CD4-positive, alpha-beta T cell treated with Interleukin-4 for 1 hour (primary cell): ENCODE results near the gene MTA3.

Source experiments
- DNase-seq, 2 donors: peaks; one replicate each; pipeline ENCODE4 v3.0.0-alpha.2; 2020 to 2022

MTA3 gene

DNA sequence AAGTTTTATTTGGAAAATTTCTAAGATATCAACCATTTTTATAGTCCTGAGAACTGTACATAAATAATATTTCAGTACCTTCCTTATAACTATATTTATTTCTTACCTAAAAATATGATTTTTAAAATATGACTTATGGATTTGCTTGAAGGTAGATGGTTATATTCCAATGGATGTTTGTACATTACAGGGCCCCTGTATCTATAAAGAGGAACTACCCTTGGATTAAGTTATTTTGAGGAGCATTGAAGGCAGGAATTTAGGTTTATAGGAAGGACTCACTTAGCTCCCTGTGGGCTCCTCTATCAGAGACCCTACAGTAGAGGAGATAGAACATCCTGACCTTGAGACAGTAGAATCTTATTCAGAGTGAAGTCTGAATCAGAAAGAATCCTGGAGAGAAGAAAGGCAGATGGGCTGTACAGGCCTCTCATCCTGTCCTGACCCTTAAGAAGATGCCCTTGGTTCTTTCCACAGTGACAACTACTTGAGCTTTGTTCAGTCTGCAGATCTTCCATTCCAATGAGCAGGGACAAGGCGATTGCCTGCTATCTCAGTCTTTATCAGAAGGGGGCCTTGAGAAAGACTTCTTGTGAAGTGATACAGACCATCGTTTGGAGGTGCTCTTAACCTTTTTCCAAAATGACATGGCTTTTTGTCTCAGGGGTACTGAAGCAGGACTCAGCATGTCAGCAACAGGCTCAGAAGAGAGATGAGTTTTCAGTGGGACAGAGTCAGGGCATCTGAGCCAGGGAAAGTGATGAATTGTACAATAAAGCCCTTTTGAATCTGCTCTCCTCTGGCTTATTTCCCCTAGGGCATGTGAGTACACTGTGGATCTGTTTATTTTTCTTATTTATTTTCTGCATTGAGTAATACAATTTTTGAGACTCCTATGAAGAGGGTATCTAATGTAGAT, 174.6 kb downstream of the MTA3 start:
- DNase-seq = no peak

DNA sequence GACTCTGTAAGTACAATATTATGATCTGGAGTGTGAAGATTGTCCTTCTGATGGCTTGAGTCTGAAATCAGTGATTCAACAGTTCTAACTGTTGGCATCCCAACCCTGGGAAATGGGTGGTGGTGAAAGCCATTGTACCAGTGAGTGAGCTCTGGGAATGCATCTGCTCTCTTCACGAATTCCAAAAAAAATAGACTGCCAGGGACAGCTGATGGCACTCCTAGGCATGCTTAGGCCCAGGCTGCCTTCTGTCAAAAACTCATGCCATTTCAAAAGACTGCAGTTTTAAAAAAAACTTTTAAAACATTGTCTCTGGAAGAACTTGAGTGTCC, 175.2 kb downstream of the MTA3 start:
- DNase-seq = no peak

DNA sequence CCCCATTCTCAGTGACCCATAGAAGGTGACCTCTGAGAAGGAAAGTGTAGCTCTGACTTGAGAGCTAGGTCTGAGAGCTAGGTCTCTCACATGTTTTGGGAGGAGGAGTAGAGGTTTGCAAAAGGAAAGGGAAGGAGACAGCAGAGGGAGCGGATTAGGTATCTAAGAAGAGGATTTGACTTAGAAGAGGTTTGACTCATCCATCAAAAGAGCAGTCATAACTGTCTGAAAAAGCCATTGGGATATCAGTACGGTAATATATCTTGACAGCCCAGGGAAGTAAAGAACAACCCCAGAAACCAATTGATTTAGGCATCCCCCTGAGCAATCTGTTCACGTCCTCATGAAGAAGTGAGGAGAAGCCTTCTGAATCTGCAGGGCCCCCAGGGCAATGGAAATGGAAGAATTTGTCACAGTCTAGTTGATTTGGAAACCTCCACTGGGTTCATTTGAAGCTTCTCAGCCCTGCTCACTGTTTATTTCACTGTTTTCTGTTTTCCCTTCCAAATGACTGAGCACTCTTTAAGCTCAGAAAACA, 176.2 kb downstream of the MTA3 start:
- no peak for DNase-seq

- DNase-seq = no peak
Measured at GRCh38 chr2:42747422-42747821, 179.0 kb downstream of the MTA3 start.

DNA sequence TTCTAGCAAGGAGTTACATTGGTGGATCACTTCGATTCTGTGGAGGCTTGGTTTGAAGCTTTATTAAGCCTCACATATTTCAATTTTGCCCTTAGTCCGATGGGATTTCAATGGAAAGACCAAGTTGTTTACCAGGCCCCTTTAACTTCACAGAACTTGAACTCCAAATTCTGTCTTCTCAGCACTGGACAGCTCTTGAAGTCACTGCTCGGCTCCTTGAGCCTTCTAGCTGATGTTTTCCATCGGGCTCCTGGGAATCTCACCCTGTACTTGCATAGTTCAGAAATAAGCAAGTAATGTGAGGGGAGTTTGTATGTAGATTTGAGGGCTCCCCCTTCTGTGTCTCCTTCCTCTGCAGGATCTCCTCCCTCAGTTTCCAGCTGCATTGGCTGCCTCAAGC, 180.4 kb downstream of the MTA3 start:
- DNase-seq = no peak

- DNase-seq = peak; percentile 36 to 68
Measured at GRCh38 chr2:42752314-42752713, 183.9 kb downstream of the MTA3 start.

GRCh38 chr2:42752816-42753813, 184.7 kb downstream of the MTA3 start:
- DNase-seq = peak in 1 of 2 donors; percentile 36

DNA sequence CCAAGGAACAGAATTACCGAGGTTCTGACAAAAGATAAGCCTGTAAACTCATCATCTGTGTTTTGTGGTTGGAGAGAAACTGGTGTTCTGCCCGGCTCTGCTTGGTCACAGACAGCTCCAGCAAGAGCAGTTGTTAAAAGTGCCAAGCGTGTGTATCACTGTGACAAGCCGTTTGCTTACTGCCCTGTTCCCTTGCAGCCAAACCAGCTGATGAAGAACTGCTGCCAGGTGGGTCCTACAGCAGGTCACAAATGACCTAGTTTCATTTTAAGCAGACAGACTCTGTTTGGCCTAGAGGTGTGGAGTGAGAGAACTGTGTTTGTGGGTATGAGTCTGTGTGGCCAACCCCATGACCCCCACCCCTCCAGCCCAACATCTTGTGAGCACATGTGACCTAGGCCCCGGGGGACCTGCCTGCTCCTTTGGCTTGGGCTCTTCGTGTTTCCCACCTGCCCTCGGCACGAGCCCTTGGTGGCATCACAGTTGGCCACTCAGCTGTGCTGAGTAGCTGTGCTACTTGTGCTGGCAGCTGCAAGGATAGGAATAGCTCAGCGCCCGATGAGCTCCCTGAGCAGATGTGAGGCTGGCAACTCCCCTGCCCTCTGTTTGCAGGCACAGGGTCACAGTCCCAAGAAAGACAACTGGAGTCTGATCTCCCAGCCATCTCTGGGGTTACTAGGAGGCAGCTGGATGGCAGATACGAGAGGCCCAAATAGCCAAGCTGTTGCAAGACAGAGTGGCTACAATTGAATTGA, 185.8 kb downstream of the MTA3 start:
- DNase-seq = peak in 1 of 2 donors; percentile 44

- no peak for DNase-seq
Measured at GRCh38 chr2:42754776-42755140, 186.3 kb downstream of the MTA3 start.

DNA sequence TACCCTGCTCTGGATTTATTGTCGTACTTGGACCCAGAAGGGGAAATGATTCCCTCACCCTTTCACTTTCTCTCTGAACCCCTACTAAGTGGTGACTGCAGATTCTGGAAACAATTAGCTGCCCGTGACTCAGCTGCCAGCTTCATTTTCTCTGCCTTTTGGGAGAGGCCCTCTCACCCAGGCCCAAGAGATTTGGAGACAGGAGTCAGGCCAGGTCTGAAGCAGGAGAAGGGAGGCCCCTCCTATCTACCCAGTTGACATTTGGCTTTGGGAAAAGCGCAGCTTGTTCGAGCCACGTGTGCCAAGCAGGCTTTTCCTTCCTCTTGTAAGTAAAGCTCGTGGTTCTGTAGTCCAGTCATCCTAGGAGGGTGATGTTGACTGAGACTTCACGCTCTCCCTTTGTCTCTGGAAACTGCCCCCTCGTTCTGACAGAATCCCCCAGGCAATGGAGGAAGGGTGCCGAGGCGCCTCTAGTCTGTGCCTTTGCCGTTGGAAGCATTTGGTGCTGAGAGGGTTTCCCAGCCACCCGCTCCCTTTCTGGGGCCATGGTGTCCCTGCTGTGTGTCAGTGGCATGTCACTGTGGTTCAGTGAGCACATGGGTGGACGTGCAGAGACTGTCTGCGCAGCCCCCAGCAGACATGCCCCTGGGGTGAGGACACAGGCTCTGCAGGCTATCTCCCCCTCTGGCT, 186.9 kb downstream of the MTA3 start:
- DNase-seq = no peak

DNA sequence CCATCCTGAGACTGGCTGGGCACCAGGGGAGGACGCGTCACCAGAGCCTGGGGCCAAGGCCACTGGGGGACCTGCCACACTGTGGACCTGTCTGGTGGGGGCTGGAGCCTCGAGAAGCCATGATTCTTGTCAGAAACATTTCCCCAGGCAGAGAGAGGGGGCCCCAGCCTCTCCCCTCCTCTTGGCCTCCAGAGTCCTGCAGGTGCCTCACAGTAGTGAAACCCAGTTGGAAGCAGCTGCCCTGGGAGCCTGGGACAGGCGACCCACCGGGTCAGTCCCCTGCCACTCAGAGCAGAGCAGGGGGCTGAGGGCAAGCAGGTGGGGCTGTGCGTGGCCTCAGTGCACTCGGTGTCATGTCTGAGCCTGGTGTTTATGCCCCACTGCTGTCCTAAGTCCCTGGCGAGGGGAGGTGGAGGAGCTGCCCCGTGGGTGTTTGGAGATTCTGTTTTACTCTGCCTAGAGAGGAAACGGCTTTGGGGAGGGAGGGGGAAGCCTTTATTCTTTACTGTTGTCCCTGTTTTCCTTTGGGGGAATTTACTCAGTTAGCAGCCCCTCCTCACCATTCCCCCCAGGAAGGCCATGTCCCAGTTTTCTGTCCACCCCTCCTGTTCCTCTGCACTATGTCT, 187.8 kb downstream of the MTA3 start:
- DNase-seq = no peak

DNA sequence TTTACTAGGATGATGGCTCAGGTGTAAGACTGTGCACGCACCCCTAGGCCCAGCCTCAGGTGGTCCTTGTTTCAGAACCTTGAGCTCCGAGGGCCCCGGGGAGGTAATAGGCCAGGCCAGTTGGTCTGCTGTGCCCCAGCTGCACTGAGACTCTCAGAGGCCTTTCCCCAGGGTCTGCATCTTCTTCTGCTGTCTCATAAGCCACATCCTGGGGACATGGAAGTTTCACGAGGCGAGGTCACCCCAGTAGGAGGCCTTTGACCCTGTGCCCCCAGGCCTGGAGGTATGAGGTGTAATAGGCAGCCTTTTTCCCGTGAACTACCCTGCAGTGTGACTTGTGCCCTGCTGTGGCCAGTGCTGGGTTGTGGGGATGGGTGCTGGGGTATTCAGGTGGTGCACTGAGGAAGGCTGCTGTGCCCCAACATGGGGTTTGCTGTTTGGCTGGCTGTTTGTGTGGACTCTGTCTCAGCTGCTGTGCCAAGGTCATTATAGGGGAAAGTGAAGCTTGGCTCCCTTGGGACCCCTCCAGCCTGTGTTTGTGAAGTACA, 188.6 kb downstream of the MTA3 start:
- no peak for DNase-seq

DNA sequence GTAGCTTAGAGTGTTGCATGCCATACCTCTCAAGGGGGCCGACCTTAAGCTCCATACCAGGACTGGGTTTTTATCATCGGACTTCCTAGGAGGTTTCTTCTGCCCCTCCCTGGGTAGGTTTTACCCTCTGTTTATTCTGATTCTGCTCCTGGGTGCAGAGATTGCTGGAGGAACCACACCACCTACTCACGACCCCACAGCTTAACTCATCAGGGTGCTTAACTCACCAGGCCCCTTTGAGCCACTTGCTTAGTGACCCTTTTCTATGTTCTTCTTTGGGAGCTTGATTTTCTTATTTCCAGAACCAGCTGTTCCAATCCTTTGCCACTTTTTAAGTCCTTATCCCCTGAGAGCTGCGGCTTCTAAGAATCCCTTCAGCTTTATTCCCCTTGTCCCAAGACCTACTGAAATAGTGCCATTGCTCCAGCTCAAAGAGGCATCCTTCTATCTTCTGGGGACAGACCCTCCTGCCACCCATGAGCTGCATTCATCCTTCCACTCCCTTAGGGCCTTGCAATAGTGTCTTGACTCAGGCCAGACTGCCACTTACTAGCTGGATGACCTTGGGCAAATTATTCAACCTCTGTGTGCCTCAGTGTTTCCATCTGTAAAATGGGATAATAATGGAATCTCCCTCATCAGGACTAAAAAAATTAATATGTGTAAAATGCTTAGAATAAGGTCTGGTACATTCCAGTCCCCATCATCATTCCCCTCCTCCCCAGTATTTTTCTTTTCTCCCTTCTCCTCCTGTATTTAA, 189.7 kb downstream of the MTA3 start:
- no peak for DNase-seq

GRCh38 chr2:42758751-42759150, 190.3 kb downstream of the MTA3 start:
- DNase-seq = no peak

GRCh38 chr2:42761554-42761953, 193.1 kb downstream of the MTA3 start:
- no peak for DNase-seq

DNA sequence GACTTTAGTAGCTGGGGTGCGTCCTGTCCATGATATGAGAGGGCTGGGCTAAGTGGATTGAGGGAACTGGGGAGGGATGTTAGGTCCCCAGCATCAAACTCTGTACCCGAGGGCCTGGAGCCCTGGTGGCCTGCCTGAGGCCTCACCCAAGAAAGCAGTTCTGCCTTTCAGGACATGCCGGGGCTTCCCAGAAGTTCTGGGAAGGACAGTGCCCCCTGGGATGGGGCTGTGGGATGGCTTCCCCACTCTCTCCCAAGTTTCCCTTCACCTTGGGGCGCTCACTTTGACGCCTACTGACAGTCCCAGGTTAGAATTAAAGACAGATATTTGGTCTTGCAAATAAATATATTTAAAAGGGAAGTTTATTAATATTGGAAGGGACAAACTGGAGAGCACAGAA, 193.7 kb downstream of the MTA3 start:
- DNase-seq = no peak

DNA sequence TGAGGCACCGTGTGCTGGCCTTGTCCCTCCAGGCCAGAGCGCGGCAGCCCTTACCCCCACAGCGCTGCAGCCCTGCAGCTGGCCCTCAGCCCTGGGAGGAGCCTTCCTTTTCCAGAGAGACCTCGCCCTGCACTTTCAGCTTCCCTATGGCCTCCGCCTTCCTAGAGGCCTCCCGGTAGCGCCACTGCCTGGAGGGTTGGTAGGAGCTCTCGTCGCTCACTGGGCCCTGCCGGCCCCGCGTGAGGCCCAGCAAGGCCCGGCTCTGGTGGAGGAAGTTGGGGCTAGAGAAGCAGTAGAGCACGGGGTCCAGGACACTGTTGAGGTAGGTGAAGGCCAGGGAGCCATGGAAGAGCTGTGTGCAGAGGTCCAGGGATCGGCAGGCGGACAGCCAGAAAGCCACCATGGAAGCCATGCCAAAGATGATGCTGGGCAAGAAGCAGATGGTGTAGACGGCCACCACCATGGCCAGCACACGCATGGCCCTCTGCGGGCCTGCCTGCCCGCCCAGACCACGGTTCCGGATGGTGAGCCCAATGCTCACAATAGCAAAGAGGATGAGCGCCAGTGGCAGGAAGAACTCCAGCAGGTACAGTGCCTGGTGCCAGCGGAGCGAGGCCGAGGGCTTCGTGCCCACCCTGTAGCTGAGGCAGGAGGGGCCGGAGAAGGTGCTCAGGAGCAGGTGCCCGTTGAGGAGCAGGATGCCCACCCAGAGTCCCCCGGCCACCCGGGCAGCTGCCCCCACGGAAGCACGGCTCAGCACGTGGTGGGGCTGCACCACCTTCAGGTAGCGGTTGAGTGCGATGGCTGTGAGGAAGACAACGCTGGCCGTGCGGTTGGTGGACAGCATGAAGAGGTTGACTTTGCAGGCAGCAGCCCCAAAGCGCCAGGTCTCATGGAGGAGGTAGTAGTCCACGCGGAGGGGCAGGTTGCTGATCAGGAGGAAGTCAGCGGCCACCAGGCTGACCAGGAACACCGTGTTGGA, 194.7 kb downstream of the MTA3 start:
- no peak for DNase-seq

DNA sequence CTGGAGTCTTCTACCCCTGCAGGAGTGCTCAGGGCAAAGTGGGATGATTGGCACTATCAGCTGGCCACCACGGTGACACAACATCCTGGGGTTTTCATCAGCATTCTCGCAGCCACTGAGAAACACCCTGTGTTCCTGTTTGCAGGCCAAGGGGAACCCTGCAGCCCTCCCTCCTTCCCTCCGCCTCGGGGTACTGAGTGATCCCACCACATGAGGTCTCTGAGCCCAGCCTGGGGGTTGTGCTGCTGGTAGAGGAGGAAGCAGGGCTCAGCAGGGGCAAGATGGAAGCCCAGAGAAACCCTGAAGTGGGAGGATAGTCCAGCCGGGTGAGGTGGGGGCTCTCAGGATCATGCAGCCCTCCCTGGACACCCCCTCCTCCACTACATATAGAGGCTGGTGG, 195.7 kb downstream of the MTA3 start, which contains the start of gene OXER1:
Gene OXER1, minus strand, starts transcription at position 40 of the 400 bp plus-strand sequence. CDS start 73 bp downstream, outside the sequence.
- DNase-seq = peak in 1 of 2 donors; percentile 47

DNA sequence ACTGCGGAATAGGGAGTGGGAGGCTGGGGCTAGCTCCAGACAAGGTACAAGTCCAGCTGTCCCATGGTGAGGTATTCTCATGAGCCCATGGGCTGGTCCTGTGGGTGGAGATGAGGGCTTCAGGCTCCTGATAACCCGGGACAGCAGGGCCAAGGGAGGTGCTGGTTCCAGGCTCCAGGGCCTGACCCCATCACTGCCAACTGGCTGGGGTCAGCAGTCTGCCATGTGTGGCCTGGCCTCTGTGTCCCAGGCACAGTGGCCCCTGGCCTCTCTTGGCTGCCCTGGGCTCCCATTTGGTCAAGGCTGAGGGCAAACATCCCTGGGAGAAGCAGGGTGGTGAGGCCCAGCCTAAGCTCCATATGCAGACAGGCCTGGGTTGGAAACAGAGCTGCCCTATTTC, 196.5 kb downstream of the MTA3 start:
- no peak for DNase-seq
